ENCODE data around the gene HS1BP3.

Gene HS1BP3

DNA sequence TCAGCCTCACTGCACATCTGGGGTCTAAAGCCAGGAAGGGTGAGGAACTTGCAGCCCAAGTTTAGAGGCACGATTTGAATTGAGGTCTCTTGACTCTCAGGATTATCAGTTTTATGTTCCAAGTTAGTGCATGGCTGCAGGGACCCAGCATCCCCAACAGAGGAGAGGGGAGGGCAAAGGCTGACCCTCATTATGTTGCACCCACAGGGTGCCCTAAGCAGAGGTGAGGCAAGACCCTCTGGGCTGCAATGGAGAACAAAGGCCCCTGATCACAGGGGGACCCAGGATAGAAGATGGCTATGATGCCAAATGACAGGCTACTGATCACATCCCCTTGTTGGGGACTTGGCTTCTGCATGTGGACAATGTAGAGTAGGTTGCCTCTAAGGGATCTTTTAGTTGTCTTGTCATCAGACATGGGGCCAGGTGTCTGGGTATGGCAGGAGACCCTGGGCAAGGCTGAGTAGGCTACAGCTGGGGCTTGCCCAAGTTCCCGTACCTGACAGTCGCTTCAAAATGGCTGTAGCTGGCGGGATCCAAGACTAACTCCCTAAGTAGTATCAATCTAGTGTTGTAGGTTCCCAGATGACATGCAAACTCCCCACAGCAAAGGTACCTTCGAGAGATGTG, 11.5 kb upstream of the HS1BP3 start:
- Histone ChIP-seq H3K27ac (ENCODE audit: insufficient read depth, low read length, poor library complexity, severe bottlenecking) (no peak overlapping the region), H3K4me1 (ENCODE audit: control insufficient read depth, insufficient read depth, low read length, poor library complexity, severe bottlenecking) (peaks cover 21% of the 10 kb centered on the region), H3K4me3 (ENCODE audit: insufficient read depth, low read depth, low read length, poor library complexity, severe bottlenecking) (no peak overlapping the region), H3K9me3 (ENCODE audit: control insufficient read depth, low read length) (no peaks in the 10 kb centered on the region), H3K27me3 (replicated peaks; ENCODE audit: control insufficient read depth, insufficient read depth, low read length, poor library complexity, severe bottlenecking) (peaks cover 43% of the 10 kb centered on the region), H3K36me3 (ENCODE audit: control insufficient read depth, insufficient read depth, low read length) (no peaks in the 10 kb centered on the region)
- no peak for DNase-seq

DNA sequence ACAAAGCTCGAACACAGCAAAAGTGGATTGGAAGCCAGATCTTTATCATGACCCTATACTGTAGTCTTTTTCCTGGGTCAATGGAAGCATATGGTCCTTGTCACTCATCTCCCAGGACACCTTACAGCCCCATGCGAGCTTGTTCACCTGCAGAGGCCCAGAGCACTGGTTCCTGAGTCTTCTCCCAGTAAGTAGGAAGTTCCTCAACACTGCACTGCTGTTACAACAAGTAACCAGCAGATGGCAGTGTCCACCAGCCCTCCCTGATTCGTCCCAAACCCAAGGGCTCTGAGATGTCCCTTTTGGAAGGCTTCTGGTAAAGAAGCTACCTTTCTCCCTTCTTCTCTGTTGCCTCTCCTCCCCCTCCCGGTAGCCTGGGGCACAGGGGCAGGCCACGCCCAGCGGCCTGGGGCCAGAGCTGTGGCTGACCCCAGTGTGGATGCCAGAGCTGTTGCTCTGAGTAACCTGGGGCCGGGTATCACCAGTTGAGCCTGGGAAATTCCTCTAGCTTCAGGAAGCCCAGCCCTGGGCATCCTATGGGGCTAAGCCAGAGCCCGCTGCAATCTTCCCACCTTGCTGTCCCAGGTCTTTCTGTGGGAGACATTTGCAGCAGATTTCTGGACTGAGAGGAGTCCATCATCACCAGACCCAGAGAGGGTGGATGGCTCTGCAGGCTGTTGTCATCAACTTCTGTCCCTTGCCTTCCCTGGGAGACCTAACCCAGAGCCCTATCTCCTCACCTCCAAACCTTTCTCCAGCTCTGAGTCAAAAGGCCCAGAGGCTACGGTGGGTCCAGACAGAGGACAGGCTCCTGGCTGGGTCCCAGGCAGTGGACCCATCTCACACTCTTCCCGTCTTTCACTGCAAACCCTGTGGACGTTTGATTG, 10.8 kb upstream of the HS1BP3 start:
- peak; percentile 44 to 47 (median 44) for DNase-seq
- Histone ChIP-seq H3K9me3 (ENCODE audit: control insufficient read depth, low read length) (no peaks in the 10 kb centered on the region), H3K36me3 (ENCODE audit: control insufficient read depth, insufficient read depth, low read length) (no peaks in the 10 kb centered on the region), H3K4me3 (ENCODE audit: insufficient read depth, low read depth, low read length, poor library complexity, severe bottlenecking) (no peak overlapping the region), H3K27ac (ENCODE audit: insufficient read depth, low read length, poor library complexity, severe bottlenecking) (no peak overlapping the region), H3K27me3 (replicated peaks; ENCODE audit: control insufficient read depth, insufficient read depth, low read length, poor library complexity, severe bottlenecking) (peaks cover 41% of the 10 kb centered on the region), H3K4me1 (ENCODE audit: control insufficient read depth, insufficient read depth, low read length, poor library complexity, severe bottlenecking) (peaks cover 18% of the 10 kb centered on the region)

- DNase-seq, result no peak
- Histone ChIP-seq H3K4me1 (ENCODE audit: control insufficient read depth, insufficient read depth, low read length, poor library complexity, severe bottlenecking) (peaks cover 9% of the 10 kb centered on the region), H3K4me3 (ENCODE audit: insufficient read depth, low read depth, low read length, poor library complexity, severe bottlenecking) (no peak overlapping the region), H3K27ac (ENCODE audit: insufficient read depth, low read length, poor library complexity, severe bottlenecking) (no peak overlapping the region), H3K36me3 (ENCODE audit: control insufficient read depth, insufficient read depth, low read length) (no peaks in the 10 kb centered on the region), H3K9me3 (ENCODE audit: control insufficient read depth, low read length) (no peaks in the 10 kb centered on the region), H3K27me3 (replicated peaks; ENCODE audit: control insufficient read depth, insufficient read depth, low read length, poor library complexity, severe bottlenecking) (peaks cover 32% of the 10 kb centered on the region)
Observed at GRCh38 chr2:20660506-20661420, 9.9 kb upstream of the HS1BP3 start.

DNA sequence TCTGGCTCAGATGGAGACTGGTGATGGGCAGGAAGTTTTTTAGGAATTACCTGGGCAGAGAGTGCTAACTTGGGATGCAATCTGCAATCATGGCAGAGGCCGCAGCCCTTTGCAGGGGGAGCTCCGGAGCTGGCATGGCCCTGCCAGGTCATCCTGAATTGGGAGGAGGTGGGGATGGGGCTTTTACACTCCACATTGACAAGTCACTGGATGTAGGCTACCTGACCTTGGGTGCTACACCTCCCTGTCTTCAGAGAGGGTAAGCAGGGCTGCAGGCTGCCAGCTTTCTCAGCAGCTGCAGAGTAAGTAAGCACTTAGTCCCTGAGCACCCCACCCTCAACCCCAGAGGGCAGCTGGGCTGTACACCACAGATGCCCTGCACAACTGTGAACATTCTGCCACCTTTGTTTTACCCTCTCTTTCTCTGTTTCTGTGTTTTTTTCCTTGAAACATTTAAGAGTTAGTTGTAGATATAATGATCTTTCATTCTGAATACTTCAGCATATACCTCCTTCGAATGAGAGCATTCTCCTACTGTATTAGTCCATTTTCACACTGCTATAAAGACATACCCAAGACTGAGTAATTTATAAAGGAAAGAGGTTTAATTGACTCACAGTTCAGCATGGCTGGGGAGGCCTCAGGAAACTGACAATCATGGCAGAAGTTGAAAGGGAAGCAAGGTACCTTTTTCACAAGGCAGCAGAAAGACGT, 6.8 kb upstream of the HS1BP3 start:
- Histone ChIP-seq H3K4me3 (ENCODE audit: insufficient read depth, low read depth, low read length, poor library complexity, severe bottlenecking) (no peak overlapping the region), H3K27me3 (replicated peaks; ENCODE audit: control insufficient read depth, insufficient read depth, low read length, poor library complexity, severe bottlenecking) (peaks cover 12% of the 10 kb centered on the region), H3K36me3 (ENCODE audit: control insufficient read depth, insufficient read depth, low read length) (no peaks in the 10 kb centered on the region), H3K27ac (ENCODE audit: insufficient read depth, low read length, poor library complexity, severe bottlenecking) (no peak overlapping the region), H3K4me1 (ENCODE audit: control insufficient read depth, insufficient read depth, low read length, poor library complexity, severe bottlenecking) (peaks cover 4% of the 10 kb centered on the region), H3K9me3 (ENCODE audit: control insufficient read depth, low read length) (no peaks in the 10 kb centered on the region)
- DNase-seq, result no peak

- Histone ChIP-seq H3K9me3 (ENCODE audit: control insufficient read depth, low read length) (no peaks in the 10 kb centered on the region), H3K4me3 (ENCODE audit: insufficient read depth, low read depth, low read length, poor library complexity, severe bottlenecking) (no peak overlapping the region), H3K27ac (ENCODE audit: insufficient read depth, low read length, poor library complexity, severe bottlenecking) (no peak overlapping the region), H3K36me3 (ENCODE audit: control insufficient read depth, insufficient read depth, low read length) (no peaks in the 10 kb centered on the region), H3K4me1 (ENCODE audit: control insufficient read depth, insufficient read depth, low read length, poor library complexity, severe bottlenecking) (peaks cover 5% of the 10 kb centered on the region), H3K27me3 (replicated peaks; ENCODE audit: control insufficient read depth, insufficient read depth, low read length, poor library complexity, severe bottlenecking) (peaks cover under 1% of the 10 kb centered on the region)
- no peak for DNase-seq
Observed at GRCh38 chr2:20656561-20656960, 5.7 kb upstream of the HS1BP3 start.

DNA sequence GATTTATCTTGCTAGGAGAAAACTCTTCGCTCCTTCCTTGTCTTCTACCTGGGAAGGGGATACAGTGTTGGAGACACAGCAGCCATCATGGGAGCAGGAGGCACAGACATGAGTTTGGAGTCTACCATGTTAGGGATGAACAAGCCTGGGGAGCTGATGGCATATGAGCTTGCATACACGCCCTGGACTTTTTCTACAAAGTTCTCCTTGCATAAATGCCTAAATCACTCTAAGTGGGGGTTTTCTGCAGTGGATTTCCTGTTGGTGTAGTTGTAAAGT, 3.6 kb upstream of the HS1BP3 start:
- Histone ChIP-seq H3K27ac (ENCODE audit: insufficient read depth, low read length, poor library complexity, severe bottlenecking) (no peak overlapping the region), H3K36me3 (ENCODE audit: control insufficient read depth, insufficient read depth, low read length) (no peaks in the 10 kb centered on the region), H3K9me3 (ENCODE audit: control insufficient read depth, low read length) (no peaks in the 10 kb centered on the region), H3K4me3 (ENCODE audit: insufficient read depth, low read depth, low read length, poor library complexity, severe bottlenecking) (no peak overlapping the region), H3K27me3 (replicated peaks; ENCODE audit: control insufficient read depth, insufficient read depth, low read length, poor library complexity, severe bottlenecking) (no peaks in the 10 kb centered on the region), H3K4me1 (ENCODE audit: control insufficient read depth, insufficient read depth, low read length, poor library complexity, severe bottlenecking) (peaks cover 15% of the 10 kb centered on the region)
- DNase-seq, result no peak

GRCh38 chr2:20653695-20654534, 3.0 kb upstream of the HS1BP3 start:
- no peaks in the 10 kb centered on the region for H3K27me3 ChIP-seq (replicated peaks; ENCODE audit: control insufficient read depth, insufficient read depth, low read length, poor library complexity, severe bottlenecking)
- H3K4me3 ChIP-seq (ENCODE audit: insufficient read depth, low read depth, low read length, poor library complexity, severe bottlenecking), result no peak overlapping the region
- H3K36me3 ChIP-seq (ENCODE audit: control insufficient read depth, insufficient read depth, low read length), result no peaks in the 10 kb centered on the region
- no peak for DNase-seq
- H3K4me1 ChIP-seq (ENCODE audit: control insufficient read depth, insufficient read depth, low read length, poor library complexity, severe bottlenecking), result peaks cover 15% of the 10 kb centered on the region
- no peak overlapping the region for H3K27ac ChIP-seq (ENCODE audit: insufficient read depth, low read length, poor library complexity, severe bottlenecking)
- no peaks in the 10 kb centered on the region for H3K9me3 ChIP-seq (ENCODE audit: control insufficient read depth, low read length)

DNA sequence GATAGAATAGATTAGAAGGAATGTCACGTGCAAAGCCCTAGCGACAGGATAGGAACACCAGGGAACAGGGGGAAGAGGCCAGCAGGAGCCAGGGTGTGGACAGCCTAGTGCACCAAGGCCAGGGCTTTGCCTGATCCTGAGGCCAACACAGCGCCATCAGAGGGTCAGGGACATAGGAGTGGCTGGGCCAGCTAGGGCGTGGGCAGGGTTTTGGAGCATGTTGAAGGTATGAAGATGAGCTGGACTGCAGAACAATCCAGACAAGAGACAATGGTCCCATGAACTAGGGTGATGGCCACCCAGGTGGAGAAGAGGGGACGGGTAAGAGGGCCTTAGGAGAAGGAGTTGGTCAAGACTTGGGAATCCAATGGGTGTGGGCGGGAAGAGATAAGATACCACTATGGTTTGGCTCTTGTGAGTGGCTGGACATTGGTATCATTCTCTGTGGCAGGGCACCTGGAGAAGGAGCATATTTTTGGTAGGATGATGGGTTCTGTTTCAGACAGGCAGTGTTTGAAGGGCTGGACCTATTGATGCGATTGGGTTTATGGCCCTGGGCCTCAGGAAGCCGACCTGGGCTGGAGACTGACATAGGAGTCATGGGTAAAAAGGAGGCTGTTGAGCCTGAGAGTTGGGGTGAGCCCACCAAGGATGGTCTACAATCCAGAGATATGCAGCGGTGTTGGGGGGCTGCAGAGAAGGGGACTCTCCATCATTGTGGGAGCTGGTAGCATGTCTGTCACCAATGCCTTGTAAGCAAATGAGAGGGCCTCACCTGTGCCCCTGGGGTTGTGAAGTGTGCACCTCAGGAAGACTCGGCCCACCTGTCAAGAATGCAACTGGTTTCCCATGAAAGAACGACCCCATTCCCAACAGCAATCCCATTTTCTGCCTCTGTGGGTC, 2.0 kb upstream of the HS1BP3 start:
- no peaks in the 10 kb centered on the region for H3K9me3 ChIP-seq (ENCODE audit: control insufficient read depth, low read length)
- peaks cover 15% of the 10 kb centered on the region for H3K4me1 ChIP-seq (ENCODE audit: control insufficient read depth, insufficient read depth, low read length, poor library complexity, severe bottlenecking)
- no peak overlapping the region for H3K4me3 ChIP-seq (ENCODE audit: insufficient read depth, low read depth, low read length, poor library complexity, severe bottlenecking)
- no peak for DNase-seq
- no peaks in the 10 kb centered on the region for H3K36me3 ChIP-seq (ENCODE audit: control insufficient read depth, insufficient read depth, low read length)
- no peaks in the 10 kb centered on the region for H3K27me3 ChIP-seq (replicated peaks; ENCODE audit: control insufficient read depth, insufficient read depth, low read length, poor library complexity, severe bottlenecking)
- no peak overlapping the region for H3K27ac ChIP-seq (ENCODE audit: insufficient read depth, low read length, poor library complexity, severe bottlenecking)

Data from effector memory CD4-positive, alpha-beta T cell (primary cell).